Measurements from ENCODE around the gene PABPC1L. TPM values are rescaled to one million over a fixed set of nuclear protein-coding genes. Genes with fewer than 3 reads are reported as not detected.

Gene PABPC1L
- total RNA-seq, 4 donors from 2014 or later = 2.2 to 13.5 (median 3.2) TPM

DNA sequence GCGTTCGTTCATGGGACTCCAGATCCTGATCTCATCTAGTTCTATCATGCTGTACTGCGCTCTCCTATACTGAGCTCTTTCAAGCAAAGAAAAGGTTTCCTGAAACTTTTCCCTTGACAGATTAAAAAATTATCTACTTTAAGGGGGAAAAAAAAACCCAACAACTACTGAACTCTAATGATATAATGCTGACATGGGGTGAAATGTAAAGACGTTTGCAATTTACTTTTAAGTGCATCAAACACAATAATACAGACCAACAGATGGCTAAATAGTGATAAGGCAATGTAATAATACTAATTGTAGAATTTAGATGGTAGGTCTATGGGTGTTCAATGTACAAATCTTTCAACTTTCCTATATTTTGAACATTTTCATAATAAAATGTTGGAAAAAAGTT is 34.0 kb downstream of the PABPC1L start:
- no peak overlapping the region for H3K27ac ChIP-seq
- H3K9me3 ChIP-seq = no peaks in the 10 kb centered on the region
- no peak for TF ChIP-seq POLR2A (IDR thresholded peaks at IDR 0.05)
- TF ChIP-seq EP300 (IDR thresholded peaks at IDR 0.05) = no peak
- TF ChIP-seq POLR2AphosphoS5 (IDR thresholded peaks at IDR 0.05) = no peak
- TF ChIP-seq, protein P1, sequence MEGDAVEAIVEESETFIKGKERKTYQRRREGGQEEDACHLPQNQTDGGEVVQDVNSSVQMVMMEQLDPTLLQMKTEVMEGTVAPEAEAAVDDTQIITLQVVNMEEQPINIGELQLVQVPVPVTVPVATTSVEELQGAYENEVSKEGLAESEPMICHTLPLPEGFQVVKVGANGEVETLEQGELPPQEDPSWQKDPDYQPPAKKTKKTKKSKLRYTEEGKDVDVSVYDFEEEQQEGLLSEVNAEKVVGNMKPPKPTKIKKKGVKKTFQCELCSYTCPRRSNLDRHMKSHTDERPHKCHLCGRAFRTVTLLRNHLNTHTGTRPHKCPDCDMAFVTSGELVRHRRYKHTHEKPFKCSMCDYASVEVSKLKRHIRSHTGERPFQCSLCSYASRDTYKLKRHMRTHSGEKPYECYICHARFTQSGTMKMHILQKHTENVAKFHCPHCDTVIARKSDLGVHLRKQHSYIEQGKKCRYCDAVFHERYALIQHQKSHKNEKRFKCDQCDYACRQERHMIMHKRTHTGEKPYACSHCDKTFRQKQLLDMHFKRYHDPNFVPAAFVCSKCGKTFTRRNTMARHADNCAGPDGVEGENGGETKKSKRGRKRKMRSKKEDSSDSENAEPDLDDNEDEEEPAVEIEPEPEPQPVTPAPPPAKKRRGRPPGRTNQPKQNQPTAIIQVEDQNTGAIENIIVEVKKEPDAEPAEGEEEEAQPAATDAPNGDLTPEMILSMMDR (IDR thresholded peaks at IDR 0.05) = no peak
- H3K4me1 ChIP-seq = no peaks in the 10 kb centered on the region
- peaks cover 0 to 99% of the 10 kb centered on the region in 2 donors for H3K36me3 ChIP-seq
- ATAC-seq = no peak
- 84 to 93% methylated on average over 2 to 4 of the region's 4 CpGs for WGBS, 2 donors (ENCODE audit: low coverage in 1 of 2)
- H3K4me3 ChIP-seq = no peak overlapping the region
- no peaks in the 10 kb centered on the region for H3K27me3 ChIP-seq

GRCh38 chr20:44945261-44945660 is 35.4 kb downstream of the PABPC1L start:
- Histone ChIP-seq H3K9me3 (no peaks in the 10 kb centered on the region), H3K27ac (no peak overlapping the region), H3K4me3 (no peak overlapping the region), H3K4me1 (no peaks in the 10 kb centered on the region), H3K27me3 (no peaks in the 10 kb centered on the region), H3K36me3 (peaks cover 0 to 100% of the 10 kb centered on the region in 2 donors)
- 68 to 73% methylated on average over 3 to 5 of the region's 6 CpGs for WGBS, 2 donors (ENCODE audit: low coverage in 1 of 2)
- ATAC-seq = no peak
- TF ChIP-seq EP300 (IDR thresholded peaks at IDR 0.05) (no peak), POLR2AphosphoS5 (IDR thresholded peaks at IDR 0.05) (no peak), POLR2A (IDR thresholded peaks at IDR 0.05) (no peak)
- TF ChIP-seq, protein P1 (IDR thresholded peaks at IDR 0.05) = no peak

DNA sequence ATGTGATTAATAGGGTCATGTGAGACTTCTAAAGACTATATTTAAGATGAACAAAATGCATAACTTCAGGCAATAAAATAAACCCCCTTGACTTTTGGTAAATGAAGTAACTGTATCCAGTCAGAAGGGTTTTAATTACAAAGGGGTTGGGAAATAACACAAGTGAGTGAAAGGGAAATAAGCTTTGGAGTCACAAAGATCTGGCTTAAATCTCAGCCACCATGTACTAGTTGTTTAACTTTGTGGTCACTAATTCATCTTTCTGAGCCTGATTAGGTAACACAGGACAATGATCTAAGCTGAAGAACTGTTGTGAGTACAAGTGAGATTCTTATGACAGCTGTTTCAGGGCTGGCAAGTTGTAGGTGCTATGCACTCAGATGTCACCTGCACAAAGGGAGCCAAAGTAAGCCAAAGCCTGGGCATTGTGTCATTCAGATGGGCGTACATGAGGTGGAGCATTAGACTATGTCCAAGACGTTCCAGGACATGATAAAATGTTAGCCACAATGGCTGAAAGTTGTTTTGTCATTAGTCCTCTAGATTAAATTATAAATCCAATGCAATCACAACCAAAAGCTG is 36.5 kb downstream of the PABPC1L start:
- H3K27ac ChIP-seq = no peak overlapping the region
- H3K9me3 ChIP-seq = no peaks in the 10 kb centered on the region
- peaks cover 6 to 100% of the 10 kb centered on the region in 2 donors for H3K36me3 ChIP-seq
- H3K27me3 ChIP-seq = no peaks in the 10 kb centered on the region
- TF ChIP-seq POLR2A (IDR thresholded peaks at IDR 0.05) (no peak), EP300 (IDR thresholded peaks at IDR 0.05) (no peak), POLR2AphosphoS5 (IDR thresholded peaks at IDR 0.05) (no peak)
- TF ChIP-seq, protein P1 (IDR thresholded peaks at IDR 0.05) = no peak
- no peaks in the 10 kb centered on the region for H3K4me1 ChIP-seq
- WGBS, 2 donors (ENCODE audit: low coverage in 1 of 2) = 71 to 76% methylated on average over 2 of the region's 2 CpGs
- ATAC-seq = no peak
- no peak overlapping the region for H3K4me3 ChIP-seq

GRCh38 chr20:44948107-44948506 is 38.2 kb downstream of the PABPC1L start:
- H3K36me3 ChIP-seq = peaks cover 6 to 98% of the 10 kb centered on the region in 2 donors
- 75 to 85% methylated on average over 3 to 4 of the region's 5 CpGs for WGBS, 2 donors (ENCODE audit: low coverage in 1 of 2)
- H3K27ac ChIP-seq = no peak overlapping the region
- no peaks in the 10 kb centered on the region for H3K4me1 ChIP-seq
- no peaks in the 10 kb centered on the region for H3K9me3 ChIP-seq
- no peak overlapping the region for H3K4me3 ChIP-seq
- ATAC-seq = no peak
- no peaks in the 10 kb centered on the region for H3K27me3 ChIP-seq
- TF ChIP-seq, protein P1 (IDR thresholded peaks at IDR 0.05) = no peak
- TF ChIP-seq EP300 (IDR thresholded peaks at IDR 0.05) = no peak
- no peak for TF ChIP-seq POLR2A (IDR thresholded peaks at IDR 0.05)
- TF ChIP-seq POLR2AphosphoS5 (IDR thresholded peaks at IDR 0.05) = no peak

- Histone ChIP-seq H3K36me3 (peaks cover 6 to 98% of the 10 kb centered on the region in 2 donors), H3K27me3 (no peaks in the 10 kb centered on the region), H3K9me3 (no peaks in the 10 kb centered on the region), H3K4me1 (no peaks in the 10 kb centered on the region), H3K4me3 (no peak overlapping the region), H3K27ac (no peak overlapping the region)
- ATAC-seq = no peak
- 58 to 100% methylated on average over 2 of the region's 2 CpGs for WGBS, 2 donors (ENCODE audit: low coverage in 1 of 2)
- TF ChIP-seq, protein P1 (IDR thresholded peaks at IDR 0.05) = no peak
- no peak for TF ChIP-seq POLR2A (IDR thresholded peaks at IDR 0.05)
- TF ChIP-seq EP300 (IDR thresholded peaks at IDR 0.05) = no peak
Observed at GRCh38 chr20:44948513-44948912, 38.7 kb downstream of the PABPC1L start.
